H54 (cell line): ENCODE results near the gene GOLM1.
A peak's percentile ranks its signal among the peaks of the same experiment; 100 is the strongest.

Experiments used
- DNase-seq: peaks from one replicate; pipeline ENCODE4 v3.0.0; 2011; ENCODE audit warnings: low spot score, mixed read lengths; ENCODE audit not compliant: insufficient read length
- FAIRE-seq: peaks from 3 replicates; lab custom pipeline; 2011; peaks lifted over from hg19 to GRCh38; lab: Jason Lieb, UNC
- POLR2A ChIP-seq: IDR thresholded peaks from 2 replicates; pipeline ENCODE4 v1.6.1; 2011; ENCODE audit warnings: low read depth, mild to moderate bottlenecking, low read length

Gene GOLM1

GRCh38 chr9:86022687-86023266 is 76.6 kb downstream of the GOLM1 start:
- FAIRE-seq (peak; percentile 55), DNase-seq (no peak)

DNA sequence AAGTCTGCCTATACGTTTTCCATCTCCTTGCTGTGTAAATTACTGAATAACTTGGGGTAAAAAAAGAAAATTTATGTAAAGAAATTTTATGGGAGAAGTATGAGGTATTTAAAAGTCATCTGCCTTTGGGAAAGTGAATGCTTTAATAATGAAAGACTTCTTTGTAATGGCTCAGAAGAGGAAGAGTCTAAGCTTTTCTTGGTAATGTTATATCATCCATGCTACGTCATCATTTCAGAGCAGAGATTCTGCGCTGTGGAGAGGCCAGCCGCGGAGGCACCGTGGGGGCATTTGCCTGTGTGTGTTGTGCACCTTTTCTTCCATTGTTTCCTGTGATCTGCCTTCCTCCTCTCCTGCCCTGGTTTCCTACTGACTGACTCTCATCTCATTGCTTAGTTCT is 78.2 kb downstream of the GOLM1 start:
- no peak for FAIRE-seq
- no peak for DNase-seq
- TF ChIP-seq POLR2A: no peak

More at GRCh38 chr9:86022687-86023266, 76.6 kb downstream of the GOLM1 start:
- no peak for TF ChIP-seq POLR2A

- DNase-seq: no peak
- no peak for TF ChIP-seq POLR2A
- FAIRE-seq: no peak
Measured at GRCh38 chr9:86020731-86021130, 78.6 kb downstream of the GOLM1 start.

- DNase-seq: no peak
- FAIRE-seq: peak; percentile 50
- TF ChIP-seq POLR2A: no peak
Measured at GRCh38 chr9:86009133-86009532, 90.2 kb downstream of the GOLM1 start.

- DNase-seq (no peak), FAIRE-seq (no peak)
- no peak for TF ChIP-seq POLR2A
Measured at GRCh38 chr9:86005253-86005775, 94.0 kb downstream of the GOLM1 start.

GRCh38 chr9:85995599-85995998 is 103.8 kb downstream of the GOLM1 start:
- no peak for TF ChIP-seq POLR2A
- DNase-seq (no peak), FAIRE-seq (peak; percentile 65)

DNA sequence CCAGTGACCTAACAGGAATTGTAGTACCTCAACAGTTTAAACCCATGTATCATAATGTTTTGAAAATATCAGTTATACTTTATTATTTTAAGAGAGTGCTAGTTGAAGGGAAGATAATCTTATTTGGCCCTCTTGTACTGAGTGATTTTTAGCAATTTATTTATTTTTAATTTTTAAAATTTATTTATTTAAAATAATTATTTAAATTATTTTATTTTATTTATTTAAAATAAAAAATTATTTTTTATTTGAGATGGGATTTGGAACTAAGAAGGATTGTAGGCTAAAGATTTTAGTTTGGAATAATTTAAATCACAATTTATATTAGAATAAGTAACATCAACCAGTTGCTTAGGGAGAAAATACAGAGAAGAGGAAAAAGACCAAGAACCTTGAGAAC is 104.3 kb downstream of the GOLM1 start:
- no peak for TF ChIP-seq POLR2A
- no peak for FAIRE-seq

DNA sequence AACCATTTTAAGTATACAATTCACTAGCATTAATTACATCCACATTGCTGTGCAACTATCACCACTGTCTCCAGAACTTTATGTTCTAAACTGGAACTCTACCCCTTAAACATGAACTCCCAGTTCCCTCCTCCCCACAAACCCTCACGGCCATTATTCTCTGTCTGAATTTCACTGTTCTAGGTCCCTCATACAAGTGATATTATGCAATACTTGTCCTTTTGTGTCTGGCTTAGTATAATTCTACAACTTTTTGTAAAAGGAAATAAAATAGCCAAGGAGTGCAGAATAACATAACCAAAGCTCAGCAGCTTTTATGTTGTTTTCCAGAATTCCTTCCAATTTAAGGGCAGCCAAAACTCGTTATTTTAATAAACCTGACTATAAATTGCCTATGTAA is 105.2 kb downstream of the GOLM1 start:
- no peak for TF ChIP-seq POLR2A
- FAIRE-seq (peak; percentile 23), DNase-seq (no peak)

More for the DNA sequence above, 104.3 kb downstream of the GOLM1 start:
- DNase-seq: no peak

DNA sequence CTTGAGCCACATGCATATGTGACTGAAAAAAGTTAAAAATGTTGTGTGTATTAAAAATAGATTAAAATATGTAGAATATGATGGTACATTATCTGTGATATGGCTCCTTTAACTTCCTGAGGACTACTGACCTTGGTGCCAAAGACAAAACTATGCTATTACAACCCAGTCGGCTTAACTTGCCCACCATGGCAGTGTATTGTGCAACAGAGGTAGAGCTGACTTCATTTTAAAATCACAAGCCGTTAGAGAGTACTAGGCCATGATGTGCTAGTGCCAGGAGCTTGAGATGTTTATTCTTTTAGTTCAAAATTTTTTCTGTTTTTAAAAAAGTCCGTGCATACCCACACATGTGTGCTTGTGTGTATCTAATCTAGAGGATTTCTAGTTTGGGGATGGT is 112.1 kb downstream of the GOLM1 start:
- DNase-seq (no peak), FAIRE-seq (peak; percentile 20)
- no peak for TF ChIP-seq POLR2A

DNA sequence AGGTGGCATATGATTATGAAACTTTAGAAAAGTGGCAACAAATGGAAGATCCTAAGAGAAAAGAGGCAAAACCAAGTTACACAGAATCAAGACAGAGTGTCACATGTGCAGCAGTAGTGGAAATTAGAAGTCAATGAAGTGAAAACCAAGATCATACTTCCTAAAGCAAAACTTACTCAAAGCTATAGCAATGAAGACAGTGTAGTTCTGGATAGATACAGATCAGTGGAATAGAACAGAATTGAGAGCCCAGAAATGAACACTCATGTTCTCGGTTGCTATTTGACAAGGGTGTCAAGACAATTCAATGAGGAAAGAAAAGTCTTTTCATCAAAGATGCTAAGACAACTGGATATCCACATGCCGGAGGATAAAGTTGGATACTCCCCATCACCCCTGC is 114.9 kb downstream of the GOLM1 start:
- no peak for FAIRE-seq
- TF ChIP-seq POLR2A: no peak
- no peak for DNase-seq

- TF ChIP-seq POLR2A: no peak
- FAIRE-seq (peak; percentile 38), DNase-seq (no peak)
Measured at GRCh38 chr9:85981369-85981768, 118.0 kb downstream of the GOLM1 start.

DNA sequence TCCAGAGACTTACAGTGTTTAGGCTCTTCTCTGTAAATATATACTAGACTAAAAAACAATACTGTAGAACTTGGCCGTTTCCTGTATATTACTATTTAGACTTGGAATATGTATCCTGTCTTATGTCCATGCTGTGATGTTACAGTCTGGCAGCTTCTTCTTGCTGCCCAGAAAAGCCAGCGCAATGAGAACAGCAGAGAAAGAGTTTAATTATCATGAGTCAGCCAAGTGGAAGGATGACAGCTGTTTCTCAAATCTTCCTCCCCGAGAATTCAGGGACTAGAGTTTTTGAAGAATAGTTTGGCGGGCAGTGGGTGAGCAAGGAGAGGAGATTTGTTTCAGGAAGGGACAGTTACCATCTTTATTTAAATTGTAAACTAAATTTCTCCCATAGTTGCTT is 120.9 kb downstream of the GOLM1 start:
- no peak for FAIRE-seq
- DNase-seq: no peak
- no peak for TF ChIP-seq POLR2A
